K562 (cell line): Measurements from ENCODE around the gene MGAM2. TPM values are rescaled to one million over a fixed set of nuclear protein-coding genes. Genes with fewer than 3 reads are reported as not detected.

Experiments used
- ATAC-seq: fragments of 200-7000 bp; cut with Tn5 transposase; 3 replicates; pipeline ENCODE4 v1.9.1; 2020; ENCODE audit warnings: moderate library complexity
- BruUV-seq: library from RNA; stranded (reverse); fragments of 400-500 nt; replicated peaks from 2 replicates; lab custom pipeline; 2021; lab: Mats Ljungman, UMichigan
- CTCF ChIA-PET: fragments of 300-600 bp; formaldehyde crosslinking; extraction: SDS; loops from one replicate; lab custom pipeline; 2021; ENCODE audit warnings: low intra/inter-chr PET ratio; lab: Yijun Ruan, JAX
- POLR2A ChIA-PET: fragments of 300-600, 350-650 bp; sonication (Branson Sonifier 250); formaldehyde crosslinking; extraction: SDS; loops from one replicate; lab custom pipeline; 2021; ENCODE audit warnings: antibody characterized with exemption, inconsistent platforms; lab: Yijun Ruan, JAX
- DNase-seq, 4 experiments: peaks; one replicate each; pipeline versions ENCODE4 v3.0.0 to v3.0.0-alpha.2; 2011 to 2018; ENCODE audit warnings: low spot score in 3 of 4, mixed read lengths in 3 of 4; ENCODE audit errors: extremely low read depth in 1 of 4
- FAIRE-seq: peaks from 2 replicates; lab custom pipeline; 2011; peaks lifted over from hg19 to GRCh38; lab: Jason Lieb, UNC
- H2AFZ ChIP-seq: 2 replicates; pipeline ENCODE4 v1.6.0; 2011; ENCODE audit warnings: low read depth, low read length, control low read depth, inconsistent platforms
- H3K27ac ChIP-seq: fragments of 200-600 bp; 3 replicates; pipeline ENCODE4 v1.8.0; 2011; ENCODE audit warnings: low read depth, mild to moderate bottlenecking, control low read depth, inconsistent platforms, low read length, moderate library complexity, mixed read lengths; ENCODE audit errors: extremely low read depth
- H3K27me3 ChIP-seq, 2 experiments: fragments of 300-600 bp in 1 of 2; 2 replicates in 1 of 2; 3 replicates in 1 of 2; pipeline versions ENCODE4 v1.6.0 to v1.8.0; 2011; ENCODE audit warnings: inconsistent platforms in 2 of 2, low read length in 2 of 2, mild to moderate bottlenecking in 1 of 2, mixed read lengths in 1 of 2, moderate library complexity in 1 of 2; ENCODE audit not compliant: control insufficient read depth in 2 of 2, insufficient read depth in 2 of 2
- H3K36me3 ChIP-seq: fragments of 300-600 bp; 3 replicates; pipeline ENCODE4 v1.8.0; 2011; ENCODE audit warnings: mild to moderate bottlenecking, low read length, inconsistent platforms; ENCODE audit not compliant: control insufficient read depth, insufficient read depth
- H3K4me1 ChIP-seq, 2 experiments: fragments of 200-600 bp in 1 of 2; replicated peaks in 1 of 2; 2 replicates in 1 of 2; 3 replicates in 1 of 2; pipeline versions ENCODE4 v1.5.1 to v1.8.0; 2011; ENCODE audit warnings: inconsistent platforms in 2 of 2, low read length in 2 of 2, mild to moderate bottlenecking in 1 of 2, mixed read lengths in 1 of 2, moderate library complexity in 1 of 2; ENCODE audit not compliant: control insufficient read depth in 2 of 2, insufficient read depth in 2 of 2
- H3K4me2 ChIP-seq: 2 replicates; pipeline ENCODE4 v1.6.1; 2011; ENCODE audit warnings: low read length, control low read depth, inconsistent platforms, mixed read lengths; ENCODE audit not compliant: insufficient read depth
- H3K4me3 ChIP-seq: fragments of 200-600 bp; sonication (generic), shearing (Covaris generic); 2 replicates; pipeline ENCODE4 v1.5.1; 2016; ENCODE audit warnings: control low read depth, inconsistent platforms
- H3K79me2 ChIP-seq: fragments of 200-600 bp; 3 replicates; pipeline ENCODE4 v1.8.0; 2011; ENCODE audit warnings: low read length, inconsistent platforms; ENCODE audit not compliant: control insufficient read depth, insufficient read depth
- H3K9ac ChIP-seq, 2 experiments: 2 replicates each; pipeline versions ENCODE4 v1.6.0 to v1.6.1; 2011; ENCODE audit warnings: low read depth in 2 of 2, low read length in 2 of 2, control low read depth in 1 of 2, inconsistent platforms in 1 of 2, mild to moderate bottlenecking in 1 of 2, mixed read lengths in 1 of 2; ENCODE audit not compliant: insufficient read depth in 1 of 2
- H3K9me1 ChIP-seq: one replicate; pipeline ENCODE4 v1.6.0; 2011; ENCODE audit warnings: inconsistent platforms, mild to moderate bottlenecking, low read length, moderate library complexity; ENCODE audit not compliant: control insufficient read depth, insufficient read depth
- H3K9me3 ChIP-seq: replicated peaks from 2 replicates; pipeline ENCODE4 v1.5.1; 2011; ENCODE audit warnings: low read depth, low read length, inconsistent platforms; ENCODE audit not compliant: control insufficient read depth, insufficient read depth
- H4K20me1 ChIP-seq: replicated peaks from 2 replicates; pipeline ENCODE4 v1.6.1; 2011; ENCODE audit warnings: low read length, inconsistent platforms, mixed read lengths; ENCODE audit not compliant: control insufficient read depth, insufficient read depth
- C11orf30 ChIP-seq: fragments of 450-650 bp; IDR thresholded peaks from 2 replicates; pipeline ENCODE4 v1.6.1; 2016; ENCODE audit warnings: low read depth, mild to moderate bottlenecking
- MAFF ChIP-seq: IDR thresholded peaks from 2 replicates; pipeline ENCODE4 v1.6.1; 2012; ENCODE audit warnings: low read length, improper control_type of control experiment
- MAFG ChIP-seq: fragments of 450-650 bp; conservative IDR thresholded peaks from 2 replicates; pipeline ENCODE4 v1.6.1; 2016; ENCODE audit warnings: missing genetic modification characterization, missing compliant biosample characterization
- MAFK ChIP-seq: IDR thresholded peaks from 2 replicates; pipeline ENCODE4 v1.6.1; 2011; ENCODE audit warnings: low read length, improper control_type of control experiment
- ZNF140 ChIP-seq: fragments of 250-450 bp; sonication (Bioruptor Pico); IDR thresholded peaks from 2 replicates; pipeline ENCODE4 v1.8.0; 2021; ENCODE audit warnings: moderate library complexity, mild to moderate bottlenecking, inconsistent platforms
- ZNF23 ChIP-seq: fragments of 250-450 bp; sonication (Bioruptor Pico); IDR thresholded peaks from 2 replicates; pipeline ENCODE4 v1.4.0; 2020; ENCODE audit warnings: mild to moderate bottlenecking
- ZNF316 ChIP-seq: fragments of 450-650 bp; IDR thresholded peaks from 2 replicates; pipeline ENCODE4 v1.6.1; 2016
- whole genome bisulfite sequencing: fragments of 100-300 bp; shearing (Covaris generic); methylation state at CpG from one replicate; pipeline ENCODE4 v1.1.6; 2016; ENCODE audit warnings: low coverage, mixed read lengths; ENCODE audit not compliant: insufficient coverage; ENCODE audit errors: missing lambda C conversion rate; 5-methylcytosine and 5-hydroxymethylcytosine counted together
- in situ Hi-C: fragments of 300-500 bp; cut with MboI; formaldehyde crosslinking; loops from 4 replicates; pipeline ENCODE4 v1.15.0; 2018; ENCODE audit warnings: inconsistent platforms, mixed read lengths
- intact Hi-C: fragments of 100-400 bp; cut with micrococcal nuclease; formaldehyde crosslinking; loops from 2 replicates; pipeline ENCODE4 v1.14.2; 2022
- polyA plus RNA-seq, 8 experiments: library from polyadenylated mRNA; depleted of rRNA in 4 of 8; stranded (reverse) in 5 of 8; unstranded in 3 of 8; fragments of >200 nt; fragmentation: Nextera tagmentation in 2 of 8; fragmentation: Illumina TruSeq in 1 of 8; extraction: Ambion mirVana in 2 of 8; extraction: Trizol in 1 of 8; gene quantifications; 2 replicates each; pipeline versions ENCODE4 v1.2.1 to v1.2.3, GENCODE V29; 2011 to 2014; ENCODE audit warnings: inconsistent platforms in 1 of 8, missing spikeins in 1 of 8
- total RNA-seq, 7 experiments: library from RNA; depleted of rRNA in 6 of 7; stranded (reverse); fragments of >200 nt in 6 of 7; fragmentation: Illumina TruSeq in 2 of 7; extraction: Trizol in 2 of 7; gene quantifications; 2 replicates each; pipeline versions ENCODE4 v1.2.1 to v1.2.3, GENCODE V29; 2011 to 2021; ENCODE audit warnings: low replicate concordance in 1 of 7

MGAM2 gene
- total and polyA plus RNA-seq, 9 of the 15 experiments (the other 6 are each of a cell fraction or from before 2014, with no cell fraction given) = 0.03 TPM; not detected in 8

DNA sequence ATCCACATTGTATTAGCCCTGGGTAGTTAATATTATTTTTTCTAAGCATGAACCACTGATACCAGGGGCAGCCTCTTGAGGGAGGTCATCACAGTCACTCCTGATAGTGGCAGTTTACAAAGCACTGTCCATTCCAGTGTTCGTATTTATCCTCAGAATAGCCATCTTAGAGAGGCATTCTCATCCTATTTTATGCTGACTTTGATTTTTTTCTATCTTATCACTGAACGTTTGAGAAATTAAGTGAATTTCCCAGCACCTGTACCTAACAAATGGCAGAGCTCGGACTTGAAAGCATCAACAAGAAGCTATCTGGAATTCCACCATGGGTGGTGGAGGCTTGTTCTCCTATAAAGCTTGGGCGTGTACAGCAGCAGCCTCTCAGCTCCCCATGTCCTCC lies 26.1 kb upstream of the MGAM2 start:
- H3K9me1 ChIP-seq = no peaks in the 10 kb centered on the region
- peaks cover 4% of the 10 kb centered on the region; the same call in 1 of the 2 replicates for H3K9me3 ChIP-seq
- no peak overlapping the region for H3K4me2 ChIP-seq
- no peaks in the 10 kb centered on the region for H3K27me3 ChIP-seq
- no peak overlapping the region for H3K4me3 ChIP-seq
- ChIA-PET POLR2A (no interaction called here), CTCF (no interaction called here)
- no peaks in the 10 kb centered on the region for H3K4me1 ChIP-seq
- no peak for TF ChIP-seq ZNF23 (CRISPR knock-in tag)
- TF ChIP-seq C11orf30 = peak; percentile 58; the same call in 1 of the 2 replicates
- no peak for TF ChIP-seq ZNF140
- peak; percentile 73 for TF ChIP-seq ZNF316
- TF ChIP-seq MAFG (tag) = peak; percentile 64
- 0 out of 2 replicates have a peak, but pooled peaks have one; percentile 19 for TF ChIP-seq MAFK
- TF ChIP-seq MAFF = peak; percentile 50; the same call in 1 of the 2 replicates
- no peak for DNase-seq
- ATAC-seq = no peak
- no peak for FAIRE-seq
- H3K27ac ChIP-seq = no peak overlapping the region
- intact Hi-C loops = no loop called here
- H3K36me3 ChIP-seq = no peaks in the 10 kb centered on the region
- H4K20me1 ChIP-seq = no peaks in the 10 kb centered on the region
- in situ Hi-C loops = no loop called here
- no peak overlapping the region for H3K9ac ChIP-seq
- no TSS peak for BruUV-seq
- H2AFZ ChIP-seq = no peak overlapping the region
- 0% methylated on average over 4 of the region's 4 CpGs for WGBS
- no peaks in the 10 kb centered on the region for H3K79me2 ChIP-seq
